HUES48 (cell line): Measurements from ENCODE around the gene TNNC1.

Source experiments
- H3K27ac ChIP-seq: one replicate; pipeline ENCODE4 v1.7.0; 2013; ENCODE audit warnings: low read depth, low read length, inconsistent platforms
- H3K27me3 ChIP-seq: 2 replicates; pipeline ENCODE4 v1.6.1; 2013; ENCODE audit warnings: mild to moderate bottlenecking, low read length; ENCODE audit not compliant: control insufficient read depth, insufficient read depth
- H3K36me3 ChIP-seq: 2 replicates; pipeline ENCODE4 v1.6.1; 2013; ENCODE audit warnings: low read length; ENCODE audit not compliant: control insufficient read depth, insufficient read depth
- H3K4me1 ChIP-seq: 2 replicates; pipeline ENCODE4 v1.6.1; 2013; ENCODE audit warnings: mild to moderate bottlenecking, low read length; ENCODE audit not compliant: control insufficient read depth, insufficient read depth
- H3K4me3 ChIP-seq: 2 replicates; pipeline ENCODE4 v1.5.1; 2013; ENCODE audit warnings: mild to moderate bottlenecking, low read depth, low read length
- H3K9ac ChIP-seq: 2 replicates; pipeline ENCODE4 v1.6.1; 2013; ENCODE audit warnings: mild to moderate bottlenecking, low read depth, low read length, moderate library complexity
- H3K9me3 ChIP-seq: 2 replicates; pipeline ENCODE4 v1.6.1; 2013; ENCODE audit warnings: low read length; ENCODE audit not compliant: control insufficient read depth, insufficient read depth

TNNC1 gene

DNA sequence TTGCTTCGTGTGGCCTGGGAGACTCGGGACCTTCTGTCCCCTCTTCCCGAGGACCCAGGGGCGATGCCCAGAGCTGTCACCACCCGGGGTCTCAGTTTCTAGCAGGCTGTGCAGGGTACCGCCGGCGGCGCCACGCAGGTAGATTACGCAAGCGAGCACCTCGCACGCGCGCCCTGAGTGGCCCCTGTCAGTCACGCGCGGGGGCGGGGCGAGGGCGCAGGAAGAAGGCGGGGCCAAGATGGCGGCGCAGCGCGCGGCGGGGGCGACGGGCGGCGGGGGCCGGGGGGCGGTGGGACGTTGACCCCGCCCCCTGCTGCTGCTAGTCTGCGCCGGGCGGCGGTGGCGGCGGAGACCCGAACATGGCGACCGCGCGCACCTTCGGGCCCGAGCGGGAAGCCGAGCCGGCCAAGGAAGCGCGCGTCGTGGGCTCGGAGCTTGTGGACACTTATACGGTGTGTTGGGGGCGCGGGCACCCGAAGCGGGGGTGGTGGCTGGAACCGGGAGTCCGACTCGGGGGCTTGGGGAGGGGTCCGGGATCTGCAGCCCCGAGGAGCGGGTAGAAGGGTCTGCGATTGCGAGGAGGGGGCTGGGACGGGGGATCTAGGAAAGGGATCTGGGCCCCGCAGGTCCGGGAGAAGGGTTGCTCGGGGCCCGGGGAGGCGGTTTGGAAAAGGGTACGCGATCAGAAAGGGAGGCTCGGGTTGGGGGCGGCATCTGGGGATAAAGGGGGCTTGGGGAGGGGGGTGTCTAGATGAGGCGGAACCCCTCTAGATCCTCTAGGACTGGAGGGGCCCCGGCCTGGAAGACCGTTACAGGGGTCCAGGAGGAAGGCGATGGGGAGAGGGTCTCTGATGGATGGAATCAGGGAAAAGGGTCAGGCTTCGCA, 1.7 kb upstream of the TNNC1 start, which contains the start of gene NISCH:
NISCH (plus strand) TSS at position 322 of the 886 bp plus-strand sequence; CDS start at position 360, 38 bp downstream.
- Histone ChIP-seq H3K4me1 (peaks cover 15% of the 10 kb centered on the region; the same call in 1 of the 2 replicates), H3K27me3 (no peaks in the 10 kb centered on the region), H3K9ac (peak within 1 kb of the TSS; percentile 70), H3K36me3 (peaks cover 36% of the 10 kb centered on the region), H3K27ac (peak within 1 kb of the TSS; percentile 56), H3K4me3 (peak within 1 kb of the TSS; percentile 88), H3K9me3 (no peaks in the 10 kb centered on the region)

DNA sequence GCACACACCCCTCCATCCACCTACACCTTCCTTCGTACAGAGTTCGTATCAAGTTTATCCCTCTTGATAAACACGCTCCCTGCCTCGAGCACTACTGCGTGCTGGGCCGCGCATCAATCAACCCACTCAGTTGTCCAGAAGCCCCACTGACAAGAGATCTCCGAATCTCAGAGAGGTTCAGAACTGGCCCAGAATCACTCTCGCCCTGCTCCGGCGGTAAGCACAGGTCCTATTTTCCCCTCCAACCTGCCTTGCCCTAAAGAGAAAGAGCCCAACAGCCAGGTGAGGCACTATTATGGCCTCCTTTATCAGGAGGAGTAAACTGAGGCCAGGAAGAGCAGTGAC, 1.1 kb upstream of the TNNC1 start:
- Histone ChIP-seq H3K9me3 (no peaks in the 10 kb centered on the region), H3K36me3 (peaks cover 29% of the 10 kb centered on the region), H3K4me3 (peak overlapping the region; percentile 64), H3K27ac (peak overlapping the region; percentile 56), H3K9ac (peak overlapping the region; percentile 48; the same call in 1 of the 2 replicates), H3K27me3 (no peaks in the 10 kb centered on the region), H3K4me1 (peaks cover 22% of the 10 kb centered on the region)

DNA sequence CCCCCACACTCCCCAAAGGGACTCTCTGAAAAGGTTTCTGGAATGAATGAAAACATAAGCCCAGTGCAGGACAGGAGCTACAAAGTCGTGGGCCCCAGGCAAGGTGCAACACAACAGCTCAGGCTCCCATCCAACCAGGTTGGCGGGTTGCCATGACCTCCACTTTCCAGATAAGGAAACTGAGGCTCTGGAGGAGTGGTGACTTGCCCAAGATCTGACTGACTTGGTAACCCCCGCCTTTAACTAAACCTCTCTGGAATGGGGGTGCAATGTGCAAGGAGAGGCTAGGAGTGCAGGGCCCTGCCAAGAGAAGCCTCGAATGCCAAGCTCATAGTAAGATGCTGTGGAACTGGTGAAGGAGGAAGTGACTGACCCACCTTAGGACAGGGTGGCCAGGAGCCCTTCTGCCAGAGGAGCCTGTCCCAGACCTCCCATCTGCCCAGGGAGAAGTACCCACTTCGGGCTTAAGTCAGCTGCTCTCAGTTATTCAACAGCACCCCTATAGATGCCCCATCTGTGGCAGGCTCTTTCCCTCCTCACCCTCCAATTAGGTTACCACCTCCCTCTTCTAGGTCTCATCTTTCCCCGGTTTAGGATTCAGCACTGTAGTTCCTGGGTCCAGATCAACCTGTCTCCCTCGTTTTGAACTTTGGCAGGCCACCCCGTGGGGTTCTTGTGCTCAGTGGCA, 553 bp upstream of the TNNC1 start:
- Histone ChIP-seq H3K9ac (no peak overlapping the region), H3K9me3 (no peaks in the 10 kb centered on the region), H3K27ac (no peak overlapping the region), H3K36me3 (peaks cover 24% of the 10 kb centered on the region), H3K4me3 (no peak overlapping the region), H3K4me1 (peaks cover 25% of the 10 kb centered on the region), H3K27me3 (no peaks in the 10 kb centered on the region)

DNA sequence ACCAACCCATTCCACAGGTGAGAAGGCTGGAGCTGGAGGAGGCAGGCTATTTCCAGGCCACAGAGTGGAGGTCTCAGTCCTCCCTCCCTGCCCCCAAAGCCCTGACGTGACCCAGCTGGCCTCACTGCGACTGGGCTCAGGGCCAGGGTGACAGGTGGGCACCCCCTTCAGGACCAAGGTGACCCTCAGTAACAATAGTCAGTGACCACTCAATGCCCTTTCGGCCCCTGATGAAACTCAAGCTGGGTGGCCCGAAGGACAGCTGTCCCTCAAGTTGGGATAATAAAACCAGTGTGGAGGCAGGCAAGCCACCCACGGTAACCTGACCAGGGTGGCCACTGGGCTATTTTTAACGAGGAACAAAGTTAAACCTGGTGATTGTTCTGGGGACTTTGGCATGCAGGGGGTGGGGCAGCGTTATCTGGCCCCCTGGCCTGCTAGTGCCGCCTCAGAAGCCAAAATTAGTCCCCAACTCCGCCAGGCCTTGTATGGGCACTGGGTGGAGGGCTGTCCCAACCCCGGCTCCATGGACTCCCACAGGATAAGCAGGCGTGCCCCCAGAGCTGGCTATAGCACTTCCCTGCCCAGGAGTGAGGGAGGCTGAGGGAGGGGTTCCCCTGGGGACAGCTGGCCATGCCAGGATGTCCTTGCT, 1.1 kb downstream of the TNNC1 start:
- peaks cover 25% of the 10 kb centered on the region for H3K4me1 ChIP-seq
- H3K4me3 ChIP-seq: no peak overlapping the region
- H3K27me3 ChIP-seq: no peaks in the 10 kb centered on the region
- no peak overlapping the region for H3K9ac ChIP-seq
- peaks cover 7% of the 10 kb centered on the region for H3K36me3 ChIP-seq
- peak overlapping the region; percentile 17 for H3K27ac ChIP-seq
- no peaks in the 10 kb centered on the region for H3K9me3 ChIP-seq

DNA sequence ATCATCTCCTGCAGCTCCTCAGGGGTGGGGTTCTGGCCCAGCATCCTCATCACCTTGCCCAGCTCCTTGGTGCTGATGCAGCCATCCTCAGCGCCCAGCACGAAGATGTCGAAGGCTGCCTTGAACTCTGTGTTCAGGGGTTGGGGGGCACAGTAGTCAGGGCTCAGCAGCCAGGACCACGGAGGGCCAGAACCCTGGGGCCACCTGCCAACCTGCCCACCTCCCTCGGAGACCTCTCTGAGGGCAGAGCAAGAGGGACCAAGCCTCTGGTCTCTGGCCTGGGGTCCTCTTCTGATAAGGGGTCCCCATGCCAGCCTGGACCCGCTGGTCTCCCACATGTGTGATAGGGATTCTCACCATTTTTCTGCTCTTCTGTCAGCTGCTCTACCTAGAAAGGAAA, 1.7 kb downstream of the TNNC1 start:
- 0 out of 2 replicates have a peak, but pooled peaks cover 2% of the 10 kb centered on the region for H3K36me3 ChIP-seq
- no peak overlapping the region for H3K9ac ChIP-seq
- H3K4me3 ChIP-seq: no peak overlapping the region
- peaks cover 23% of the 10 kb centered on the region for H3K4me1 ChIP-seq
- H3K27ac ChIP-seq: peak overlapping the region; percentile 17
- H3K9me3 ChIP-seq: no peaks in the 10 kb centered on the region
- H3K27me3 ChIP-seq: no peaks in the 10 kb centered on the region

DNA sequence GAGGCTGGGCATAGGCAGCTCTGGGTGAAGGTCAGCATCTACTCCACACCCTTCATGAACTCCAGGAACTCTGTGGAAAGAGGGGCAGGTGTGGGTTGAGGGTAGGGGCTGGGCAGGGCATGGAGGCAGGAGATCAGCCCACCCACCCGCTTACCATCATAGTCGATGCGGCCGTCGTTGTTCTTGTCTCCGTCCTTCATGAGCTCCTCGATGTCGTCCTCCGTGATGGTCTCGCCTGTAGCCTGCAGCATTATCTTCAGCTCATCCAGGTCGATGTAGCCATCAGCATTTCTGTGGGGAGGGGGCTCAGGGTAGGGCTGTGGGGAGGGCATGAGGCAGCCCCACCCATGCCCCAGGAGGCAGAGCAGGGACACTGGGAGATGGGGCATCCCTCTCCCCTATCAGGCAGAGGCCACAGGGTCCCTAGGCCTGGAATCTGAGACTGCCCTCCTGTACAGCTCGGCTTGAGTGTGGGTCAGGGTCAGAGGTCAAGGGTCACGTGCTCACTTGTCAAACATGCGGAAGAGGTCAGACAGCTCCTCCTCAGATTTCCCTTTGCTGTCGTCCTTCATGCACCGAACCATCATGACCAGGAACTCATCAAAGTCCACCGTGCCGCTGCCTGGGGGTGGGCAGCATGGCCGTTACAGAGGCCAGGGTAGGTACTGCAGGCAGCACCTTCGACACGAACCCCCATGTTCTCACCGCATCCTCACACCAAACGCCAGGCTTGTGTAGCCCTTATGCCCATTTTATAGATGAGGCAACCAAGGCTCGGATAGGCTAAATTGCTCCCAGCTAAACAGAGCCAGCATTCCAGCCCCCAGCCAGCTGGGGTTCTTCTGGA, 2.4 kb downstream of the TNNC1 start:
- Histone ChIP-seq H3K4me3 (no peak overlapping the region), H3K27me3 (no peaks in the 10 kb centered on the region), H3K9me3 (no peaks in the 10 kb centered on the region), H3K36me3 (no peaks in the 10 kb centered on the region), H3K27ac (no peak overlapping the region), H3K4me1 (peaks cover 21% of the 10 kb centered on the region), H3K9ac (no peak overlapping the region)

DNA sequence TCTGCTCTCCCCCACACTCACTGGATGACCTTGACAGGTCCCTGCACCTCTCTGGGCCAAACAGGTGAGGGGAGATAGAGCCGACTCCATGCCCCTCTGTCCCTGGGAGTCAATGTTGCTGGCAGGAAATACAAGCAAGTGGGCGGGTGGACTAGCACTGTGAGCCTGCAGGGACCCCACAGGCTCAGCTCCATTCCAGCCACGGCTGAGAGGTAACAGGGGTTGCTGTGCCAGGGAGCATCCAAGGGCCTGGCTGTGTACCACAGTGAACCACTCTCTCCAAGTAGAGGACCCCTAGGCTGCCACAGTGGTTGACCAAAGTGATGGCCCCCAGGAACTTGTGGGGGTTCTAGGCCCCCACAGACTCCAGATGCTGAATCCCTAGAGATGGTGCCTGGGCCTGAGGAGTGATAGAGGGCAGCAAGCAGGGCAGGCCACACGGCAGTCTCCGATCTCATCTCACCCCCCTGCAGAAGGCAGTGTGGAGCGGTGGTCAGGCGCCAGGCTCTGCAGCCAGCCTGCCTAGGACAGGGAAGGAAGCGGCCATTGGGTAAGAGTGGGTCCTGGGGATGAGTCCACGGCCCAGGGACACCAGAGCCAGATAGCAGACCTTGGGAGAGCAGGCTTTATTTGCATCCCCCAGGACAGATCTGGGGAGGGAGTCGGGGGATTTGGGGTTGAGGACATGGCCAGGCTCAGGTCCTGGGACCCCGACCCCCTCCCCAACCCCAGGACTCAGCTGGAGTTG, 3.2 kb downstream of the TNNC1 start:
- Histone ChIP-seq H3K27ac (no peak overlapping the region), H3K36me3 (no peaks in the 10 kb centered on the region), H3K9ac (no peak overlapping the region), H3K4me1 (peaks cover 20% of the 10 kb centered on the region), H3K4me3 (no peak overlapping the region), H3K27me3 (no peaks in the 10 kb centered on the region), H3K9me3 (no peaks in the 10 kb centered on the region)

DNA sequence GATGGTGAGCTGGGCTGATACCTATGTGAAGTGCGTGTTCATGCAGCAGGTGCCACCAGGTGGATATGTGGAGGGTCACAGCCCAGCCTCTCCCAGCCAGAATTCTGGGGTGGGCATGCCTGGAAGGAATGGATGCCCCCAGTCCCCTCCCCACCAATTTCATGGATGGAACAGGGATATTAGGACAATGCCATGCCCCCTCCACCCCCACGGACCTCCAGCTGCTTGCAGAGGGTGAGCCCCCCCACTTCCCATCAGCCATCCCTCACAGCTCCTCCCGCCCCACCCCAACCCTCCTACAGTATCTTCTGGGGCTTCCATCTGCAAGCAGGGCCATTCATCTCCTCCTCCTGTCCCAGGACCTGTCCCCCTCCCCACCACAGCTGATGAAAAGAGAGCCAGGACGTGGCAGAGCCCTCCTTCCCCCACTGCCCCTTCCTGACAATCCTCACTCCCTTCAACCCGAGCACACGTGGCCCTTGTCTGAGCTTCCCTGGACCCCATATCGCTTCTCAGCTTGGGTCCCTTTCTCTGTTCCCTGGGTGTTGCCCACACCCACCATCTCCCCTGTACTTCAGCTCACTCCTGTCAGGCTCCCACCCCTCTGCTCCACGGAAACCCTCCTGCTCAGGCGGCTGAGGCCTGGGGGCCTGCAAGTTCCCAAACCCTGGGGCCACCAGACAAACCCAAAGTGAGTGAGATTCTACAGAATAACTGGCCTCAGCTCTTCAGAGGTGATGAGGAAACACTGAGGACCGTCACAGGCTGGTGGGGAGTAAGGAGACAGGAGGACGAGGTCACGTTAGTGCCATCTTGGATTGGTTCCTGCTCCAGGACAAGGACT, 6.1 kb downstream of the TNNC1 start:
- Histone ChIP-seq H3K36me3 (no peaks in the 10 kb centered on the region), H3K4me3 (no peak overlapping the region), H3K27me3 (no peaks in the 10 kb centered on the region), H3K27ac (no peak overlapping the region), H3K9ac (no peak overlapping the region), H3K4me1 (peaks cover 14% of the 10 kb centered on the region), H3K9me3 (no peaks in the 10 kb centered on the region)

DNA sequence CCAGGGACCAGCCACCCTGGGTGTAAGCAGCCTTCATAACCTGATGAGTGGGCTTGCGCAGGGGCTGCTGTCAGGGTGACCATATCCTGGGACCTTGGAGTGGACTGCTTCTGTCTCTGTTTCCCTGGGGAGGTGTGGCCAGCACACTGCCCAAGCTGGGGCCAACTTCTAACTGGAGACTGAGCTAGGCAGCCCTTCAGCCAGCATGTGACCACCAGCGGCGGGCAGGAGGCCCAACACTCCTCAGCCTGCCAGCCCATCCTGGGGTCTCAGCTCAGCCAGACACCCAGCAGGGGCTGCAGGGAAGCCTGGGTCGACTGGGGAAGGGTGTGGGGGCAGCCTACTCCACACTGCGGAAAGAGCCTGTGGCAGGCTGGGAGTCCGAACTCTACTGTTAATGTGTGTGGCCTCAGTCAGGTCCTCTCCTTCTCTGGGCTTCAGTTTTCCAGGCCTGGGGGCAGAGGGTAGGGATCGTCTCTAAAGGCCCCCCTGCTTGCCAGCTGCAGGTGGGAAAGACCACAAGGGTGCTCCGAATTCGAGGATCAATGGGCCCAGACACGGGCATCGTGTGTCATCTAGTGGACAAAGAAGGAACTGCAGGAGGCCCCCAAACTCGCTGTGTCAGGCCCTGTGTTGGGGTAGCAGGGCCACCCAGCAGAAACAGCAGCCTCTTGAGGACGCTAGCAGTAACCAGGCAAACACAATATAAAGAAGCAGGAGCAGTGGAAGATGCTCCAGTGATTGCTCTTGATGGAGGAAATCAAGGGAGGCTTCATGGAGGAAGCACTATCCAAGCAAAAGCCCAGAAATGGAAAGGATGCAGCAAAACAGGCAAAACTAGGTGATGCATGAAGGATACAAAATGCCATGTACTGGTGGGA, 7.0 kb downstream of the TNNC1 start:
- Histone ChIP-seq H3K4me1 (peaks cover 14% of the 10 kb centered on the region), H3K36me3 (no peaks in the 10 kb centered on the region), H3K27me3 (no peaks in the 10 kb centered on the region), H3K9me3 (no peaks in the 10 kb centered on the region), H3K27ac (no peak overlapping the region), H3K4me3 (no peak overlapping the region), H3K9ac (no peak overlapping the region)
